IPS DF 6.9 (cell line): ENCODE measurements around the gene RNF14.
"Not testable (repeated sequence)": the region's sequence is repeated elsewhere in the genome, so short reads cannot be mapped to it uniquely, and the experiment has no call there.

Source experiments
- DNase-seq: peaks from one replicate; pipeline ENCODE4 v3.0.0-alpha.2; 2013; ENCODE audit warnings: low read depth, low spot score
- H3K27ac ChIP-seq: one replicate; pipeline ENCODE4 v1.5.1; 2013; ENCODE audit warnings: low read length, control low read depth
- H3K27me3 ChIP-seq: 2 replicates; pipeline ENCODE4 v1.6.1; 2013; ENCODE audit warnings: mild to moderate bottlenecking, low read length; ENCODE audit not compliant: control insufficient read depth, insufficient read depth
- H3K36me3 ChIP-seq: 2 replicates; pipeline ENCODE4 v1.6.1; 2013; ENCODE audit warnings: low read length; ENCODE audit not compliant: control insufficient read depth, insufficient read depth
- H3K4me1 ChIP-seq: 2 replicates; pipeline ENCODE4 v1.6.1; 2013; ENCODE audit warnings: low read length; ENCODE audit not compliant: control insufficient read depth, insufficient read depth
- H3K4me3 ChIP-seq: 2 replicates; pipeline ENCODE4 v1.5.1; 2013; ENCODE audit warnings: mild to moderate bottlenecking, low read length
- H3K9me3 ChIP-seq: 2 replicates; pipeline ENCODE4 v1.6.1; 2013; ENCODE audit warnings: low read length, inconsistent platforms; ENCODE audit not compliant: control insufficient read depth, insufficient read depth
- WGBS: extraction: QIAGEN DNeasy Blood & Tissue Kit; methylation state at CpG from one replicate; pipeline ENCODE4 v1.1.7; 2013; ENCODE audit warnings: mixed read lengths, missing lambda C conversion rate; ENCODE audit not compliant: insufficient read length, insufficient coverage; 5-methylcytosine and 5-hydroxymethylcytosine counted together

The RNF14 gene, protein sequence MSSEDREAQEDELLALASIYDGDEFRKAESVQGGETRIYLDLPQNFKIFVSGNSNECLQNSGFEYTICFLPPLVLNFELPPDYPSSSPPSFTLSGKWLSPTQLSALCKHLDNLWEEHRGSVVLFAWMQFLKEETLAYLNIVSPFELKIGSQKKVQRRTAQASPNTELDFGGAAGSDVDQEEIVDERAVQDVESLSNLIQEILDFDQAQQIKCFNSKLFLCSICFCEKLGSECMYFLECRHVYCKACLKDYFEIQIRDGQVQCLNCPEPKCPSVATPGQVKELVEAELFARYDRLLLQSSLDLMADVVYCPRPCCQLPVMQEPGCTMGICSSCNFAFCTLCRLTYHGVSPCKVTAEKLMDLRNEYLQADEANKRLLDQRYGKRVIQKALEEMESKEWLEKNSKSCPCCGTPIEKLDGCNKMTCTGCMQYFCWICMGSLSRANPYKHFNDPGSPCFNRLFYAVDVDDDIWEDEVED

GRCh38 chr5:141968914-141969608, at the start of gene RNF14:
Gene RNF14, plus strand, starts transcription at chr5:141969105. Its CDS starts 4,484 bp downstream, at chr5:141973589.
- no CpG with 5 or more reads among the region's 63 CpGs for WGBS
- peak; percentile 70 for DNase-seq
- H3K4me3 ChIP-seq, result peak within 1 kb of the TSS; percentile 68
- no peak within 1 kb of the TSS for H3K27ac ChIP-seq
- no peaks in the 10 kb centered on the region for H3K27me3 ChIP-seq
- no peaks in the 10 kb centered on the region; the same call in 1 of the 2 replicates for H3K4me1 ChIP-seq
- no peaks in the 10 kb centered on the region for H3K36me3 ChIP-seq
- H3K9me3 ChIP-seq, result no peaks in the 10 kb centered on the region

- Histone ChIP-seq H3K9me3 (no peaks in the 10 kb centered on the region), H3K4me1 (peaks cover 2% of the 10 kb centered on the region), H3K27me3 (no peaks in the 10 kb centered on the region), H3K4me3 (no peak overlapping the region), H3K27ac (no peak overlapping the region), H3K36me3 (no peaks in the 10 kb centered on the region)
- DNase-seq, result no peak
- WGBS, result no CpG with 5 or more reads among the region's 8 CpGs
Observed at GRCh38 chr5:141919218-141920119, 49.4 kb upstream of the RNF14 start.

GRCh38 chr5:141920771-141921170, 48.1 kb upstream of the RNF14 start:
- WGBS, result no CpG with 5 or more reads among the region's 2 CpGs
- Histone ChIP-seq H3K4me1 (peaks cover 2% of the 10 kb centered on the region), H3K9me3 (no peaks in the 10 kb centered on the region), H3K36me3 (no peaks in the 10 kb centered on the region), H3K27ac (no peak overlapping the region), H3K27me3 (no peaks in the 10 kb centered on the region), H3K4me3 (no peak overlapping the region)
- DNase-seq, result no peak

DNA sequence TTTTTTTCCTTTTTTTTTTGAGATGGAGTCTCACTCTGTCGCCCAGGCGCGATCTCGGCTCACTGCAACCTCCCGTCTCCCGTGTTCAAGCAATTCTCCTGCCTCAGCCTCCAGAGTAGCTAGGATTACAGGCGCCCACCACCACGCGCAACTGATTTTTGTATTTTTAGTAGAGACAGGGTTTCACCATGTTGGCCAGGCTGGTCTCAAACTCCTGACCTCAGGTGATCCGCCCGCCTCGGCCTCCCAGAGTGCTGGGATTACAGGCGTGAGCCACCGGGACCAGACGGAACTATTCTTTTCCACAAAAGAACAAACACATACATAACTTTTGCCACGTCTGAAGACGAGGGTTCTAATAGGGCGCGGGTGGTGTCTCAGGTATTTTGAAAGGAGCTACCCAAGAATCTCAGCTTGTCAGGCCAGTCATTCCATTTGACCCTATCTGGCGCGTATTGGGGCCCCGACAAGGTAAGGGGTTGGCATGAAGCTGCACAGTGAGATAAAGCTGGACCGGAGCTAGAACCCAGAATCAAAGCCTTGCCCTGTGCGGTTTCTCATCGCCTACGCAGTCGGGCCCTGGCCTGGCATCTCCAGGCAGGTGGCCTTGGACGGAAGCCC, 46.0 kb upstream of the RNF14 start:
- peak overlapping the region; percentile 66; the same call in 1 of the 2 replicates for H3K4me3 ChIP-seq
- DNase-seq, H3K27ac ChIP-seq, H3K36me3 ChIP-seq, H3K27me3 ChIP-seq, H3K4me1 ChIP-seq, H3K9me3 ChIP-seq: not testable (repeated sequence)
- WGBS, result no CpG with 5 or more reads among the region's 28 CpGs

- Histone ChIP-seq H3K4me3 (peak within 1 kb of the TSS; percentile 66; the same call in 1 of the 2 replicates), H3K36me3 (peaks cover 10% of the 10 kb centered on the region), H3K27me3 (no peaks in the 10 kb centered on the region), H3K27ac (no peak within 1 kb of the TSS), H3K4me1 (peaks cover 2% of the 10 kb centered on the region), H3K9me3 (no peaks in the 10 kb centered on the region)
- no CpG with 5 or more reads among the region's 53 CpGs for WGBS
- DNase-seq, result peak; percentile 82
Observed at GRCh38 chr5:141923448-141924313, 45.2 kb upstream of the RNF14 start, which contains the start of gene DELE1. Gene DELE1, plus strand, starts transcription at chr5:141923871. Its CDS starts 71 bp downstream, at chr5:141923942.

DNA sequence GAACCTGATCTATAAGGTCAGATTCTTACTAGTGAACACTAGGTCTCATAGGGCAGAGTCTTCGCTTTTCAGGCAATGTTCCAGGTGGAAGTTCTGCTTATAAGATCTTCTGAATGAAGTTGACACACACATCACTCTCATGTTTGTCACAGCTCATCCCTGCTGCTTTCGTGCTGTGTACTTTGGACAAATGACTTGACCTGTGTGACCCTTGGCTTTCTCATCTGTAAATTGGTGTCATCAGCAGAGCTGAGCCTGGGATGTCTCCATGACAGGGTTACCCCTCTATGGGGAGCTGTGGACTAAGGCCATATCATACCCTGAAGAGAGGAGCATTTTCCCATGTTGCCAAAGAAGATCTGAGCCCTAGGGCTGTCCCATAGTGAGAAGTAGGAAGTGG, 42.5 kb upstream of the RNF14 start:
- H3K27ac ChIP-seq, result no peak overlapping the region
- no peak overlapping the region for H3K4me3 ChIP-seq
- H3K4me1 ChIP-seq, result peaks cover 2% of the 10 kb centered on the region
- no CpG with 5 or more reads among the region's 2 CpGs for WGBS
- H3K36me3 ChIP-seq, result peaks cover 17% of the 10 kb centered on the region
- H3K9me3 ChIP-seq, result no peaks in the 10 kb centered on the region
- DNase-seq, result no peak
- H3K27me3 ChIP-seq, result no peaks in the 10 kb centered on the region

- no peak overlapping the region for H3K27ac ChIP-seq
- H3K9me3 ChIP-seq, result no peaks in the 10 kb centered on the region
- no peak overlapping the region for H3K4me3 ChIP-seq
- WGBS, result no CpG with 5 or more reads among the region's 8 CpGs
- H3K36me3 ChIP-seq, result peaks cover 21% of the 10 kb centered on the region
- H3K4me1 ChIP-seq, result peaks cover 2% of the 10 kb centered on the region
- DNase-seq, result no peak
- H3K27me3 ChIP-seq, result no peaks in the 10 kb centered on the region
Observed at GRCh38 chr5:141928051-141928450, 40.9 kb upstream of the RNF14 start.

DNA sequence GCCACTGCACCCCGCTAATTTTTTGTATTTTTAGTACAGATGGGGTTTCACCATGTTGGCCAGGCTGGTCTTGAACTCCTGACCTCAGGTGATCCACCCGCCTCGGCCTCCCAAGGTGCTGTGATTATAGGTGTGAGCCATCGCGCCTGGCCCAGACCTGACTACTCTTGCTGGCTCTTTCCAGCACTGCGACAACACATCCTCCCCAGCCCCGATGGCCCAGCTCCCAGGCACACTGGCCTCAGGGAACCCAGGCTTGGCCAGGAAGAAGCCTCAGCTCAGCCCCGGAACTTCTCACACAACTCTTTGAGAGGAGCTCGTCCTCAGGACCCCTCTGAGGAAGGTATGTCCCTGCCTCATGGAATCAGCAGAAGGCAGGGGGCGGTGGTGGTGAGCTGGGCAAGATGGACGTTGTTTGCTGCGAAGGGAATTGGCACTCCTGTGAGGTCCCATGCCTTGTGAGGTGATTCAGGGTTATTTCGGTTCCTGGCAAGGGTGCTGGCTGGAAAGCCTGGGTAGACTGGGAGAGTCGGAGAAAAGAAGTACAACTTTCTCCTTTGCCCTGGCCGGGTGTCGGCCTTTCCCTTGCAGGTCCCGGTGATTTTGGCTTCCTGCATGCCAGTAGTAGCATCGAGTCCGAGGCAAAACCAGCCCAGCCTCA, 39.4 kb upstream of the RNF14 start:
- DNase-seq, result no peak
- no peaks in the 10 kb centered on the region for H3K9me3 ChIP-seq
- no peaks in the 10 kb centered on the region for H3K4me1 ChIP-seq
- H3K36me3 ChIP-seq, result peaks cover 29% of the 10 kb centered on the region
- no CpG with 5 or more reads among the region's 19 CpGs for WGBS
- H3K4me3 ChIP-seq, result no peak overlapping the region
- H3K27me3 ChIP-seq, result no peaks in the 10 kb centered on the region
- H3K27ac ChIP-seq, result no peak overlapping the region

DNA sequence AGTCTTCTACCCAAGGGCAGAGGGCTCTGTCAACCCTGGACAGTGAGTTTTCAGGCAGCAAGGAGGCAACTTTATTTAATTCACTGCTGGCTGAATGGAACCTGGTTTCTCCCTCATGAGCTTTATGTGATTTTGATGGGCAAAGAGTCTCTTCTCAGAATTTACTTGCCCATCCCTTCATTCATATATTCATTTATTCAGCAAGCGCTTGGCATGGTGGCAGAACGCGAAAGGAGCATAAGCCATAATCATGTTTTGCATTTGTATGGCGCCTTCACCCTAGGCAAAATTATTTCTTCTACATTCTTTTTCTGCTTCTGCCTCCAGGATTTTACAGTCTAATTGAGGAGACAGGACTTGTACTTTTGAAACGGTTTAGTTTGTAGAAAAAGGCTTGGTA, 37.2 kb upstream of the RNF14 start:
- H3K9me3 ChIP-seq, result no peaks in the 10 kb centered on the region
- peaks cover 27% of the 10 kb centered on the region for H3K36me3 ChIP-seq
- no peak overlapping the region for H3K27ac ChIP-seq
- no CpG with 5 or more reads among the region's 5 CpGs for WGBS
- H3K27me3 ChIP-seq, result no peaks in the 10 kb centered on the region
- H3K4me1 ChIP-seq, result no peaks in the 10 kb centered on the region
- DNase-seq, result no peak
- H3K4me3 ChIP-seq, result no peak overlapping the region
